DMS53 treated with DMSO at 0.1 percent for 48 hours (cell line): ENCODE measurements around the gene PTPN21.
A peak's percentile ranks its signal among the peaks of the same experiment; 100 is the strongest.

Experiments
- DNase-seq: peaks from one replicate; lab custom pipeline; 2025; ENCODE audit not compliant: unreplicated experiment; lab: John Stamatoyannopoulos, UW

PTPN21 gene

DNA sequence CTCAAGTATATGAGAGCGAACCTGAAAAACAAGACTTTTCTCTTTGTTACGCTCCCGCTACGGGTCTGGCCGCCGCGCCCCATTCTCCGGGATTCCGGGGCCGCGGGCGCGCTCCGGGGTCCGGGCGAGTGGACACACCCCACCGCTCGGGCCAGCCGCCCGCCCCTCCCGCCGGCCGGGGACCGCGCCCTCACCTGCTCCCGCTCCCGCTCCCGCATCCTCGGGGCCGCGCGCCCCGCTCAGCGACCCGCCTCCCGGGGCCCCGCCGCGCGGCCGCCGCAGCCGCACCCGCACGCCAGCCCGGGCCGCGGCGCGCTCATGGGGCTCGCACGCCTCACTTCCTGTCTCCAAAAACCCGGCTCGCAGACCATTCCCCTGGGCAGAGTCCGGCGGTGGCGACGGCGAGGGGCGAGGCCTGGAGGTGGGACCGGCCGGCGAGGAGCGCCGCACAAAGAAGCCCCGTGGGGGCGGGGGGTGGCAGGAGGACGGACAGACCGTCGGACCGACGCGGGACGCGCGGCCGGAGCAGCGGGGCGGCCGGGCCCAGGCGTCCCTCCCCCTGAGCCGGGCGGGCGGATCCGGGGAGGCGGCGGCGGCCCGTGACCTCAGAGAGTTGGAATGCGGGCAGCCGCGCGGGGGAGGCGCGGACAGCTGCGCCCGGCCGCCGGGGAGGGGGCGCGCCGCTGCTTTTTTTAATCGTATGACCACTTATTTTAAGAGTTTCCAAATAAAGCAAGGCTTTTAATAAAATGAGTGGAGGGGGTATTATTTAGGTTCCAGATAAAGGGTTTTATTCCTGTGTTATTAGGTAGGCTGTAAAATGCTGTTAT, at the start of gene PTPN21:
PTPN21 (minus strand) TSS at position 551 of the 830 bp plus-strand sequence. CDS start 4,590 bp downstream, outside the sequence.
- peak; percentile 18 for DNase-seq

DNA sequence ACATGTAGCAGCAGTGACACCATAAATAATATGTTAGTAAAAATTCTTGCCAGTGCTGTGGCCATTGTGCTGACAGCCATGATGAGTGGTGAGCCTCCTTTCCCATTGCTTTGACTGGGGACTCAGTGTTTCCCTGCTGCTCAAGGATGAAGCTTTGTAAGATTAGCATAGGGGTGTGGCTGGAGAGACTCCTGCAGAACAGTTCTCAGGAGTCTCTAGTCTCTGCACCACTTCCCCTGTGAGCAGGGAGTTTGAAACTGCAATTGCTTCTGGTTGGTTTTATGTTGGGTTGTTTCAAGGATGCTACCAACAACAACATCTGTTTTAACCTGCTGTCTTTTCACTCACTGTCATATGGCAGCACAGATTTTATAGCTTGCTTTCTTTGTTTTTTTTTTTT, 49.4 kb upstream of the PTPN21 start:
- DNase-seq = no peak

DNA sequence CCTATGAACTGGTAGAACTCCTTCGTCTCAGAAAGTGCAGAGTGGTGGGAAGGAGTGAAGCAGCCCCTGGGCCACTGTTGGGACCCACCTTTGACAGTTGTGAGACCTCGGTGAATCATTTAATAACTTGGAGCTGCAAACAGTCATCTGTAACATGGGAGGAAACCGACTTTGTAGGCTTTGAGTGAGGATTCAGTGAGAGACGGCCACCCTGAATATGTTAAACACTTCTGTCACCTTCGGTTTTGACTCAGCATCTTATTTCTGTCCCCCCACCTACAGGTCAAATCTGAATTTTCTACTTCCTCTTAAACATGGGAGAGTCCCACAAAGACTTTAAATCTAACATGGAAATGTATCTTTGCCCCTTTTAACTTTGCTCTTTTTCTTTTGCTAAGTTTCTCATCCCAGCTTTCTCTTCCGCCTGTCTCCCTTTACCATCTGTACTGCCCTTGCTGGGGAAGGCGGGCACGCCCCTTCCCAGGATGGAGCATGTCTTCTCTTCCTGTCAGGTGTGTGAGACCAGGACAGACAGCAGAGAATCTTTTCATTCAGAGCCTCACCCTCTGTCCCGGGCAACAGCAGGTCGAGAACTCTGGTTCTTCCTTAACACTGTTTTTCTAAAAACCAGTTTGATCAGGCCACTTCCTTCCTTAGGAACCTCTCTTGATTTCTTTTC, 45.1 kb upstream of the PTPN21 start:
- DNase-seq = no peak

DNA sequence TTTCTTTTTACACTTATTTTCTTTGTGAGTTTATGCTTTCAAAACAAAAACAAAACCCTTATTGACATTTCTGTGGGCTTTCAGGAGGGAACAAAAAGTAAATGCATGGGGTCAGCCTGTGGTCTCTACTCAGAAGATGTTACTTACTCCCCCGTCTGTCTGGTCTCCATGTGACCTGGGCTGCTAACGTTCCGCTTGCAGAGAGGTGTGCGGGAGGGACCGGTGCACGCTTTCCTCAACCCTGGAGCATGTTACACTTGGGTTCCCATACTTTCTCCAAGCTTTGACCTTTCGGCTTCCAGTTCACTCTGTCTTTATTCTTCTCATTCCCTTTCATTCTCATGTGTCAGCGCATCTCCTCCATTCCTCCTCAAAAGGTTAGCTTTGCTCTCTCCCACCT, 44.5 kb upstream of the PTPN21 start:
- DNase-seq = no peak

DNA sequence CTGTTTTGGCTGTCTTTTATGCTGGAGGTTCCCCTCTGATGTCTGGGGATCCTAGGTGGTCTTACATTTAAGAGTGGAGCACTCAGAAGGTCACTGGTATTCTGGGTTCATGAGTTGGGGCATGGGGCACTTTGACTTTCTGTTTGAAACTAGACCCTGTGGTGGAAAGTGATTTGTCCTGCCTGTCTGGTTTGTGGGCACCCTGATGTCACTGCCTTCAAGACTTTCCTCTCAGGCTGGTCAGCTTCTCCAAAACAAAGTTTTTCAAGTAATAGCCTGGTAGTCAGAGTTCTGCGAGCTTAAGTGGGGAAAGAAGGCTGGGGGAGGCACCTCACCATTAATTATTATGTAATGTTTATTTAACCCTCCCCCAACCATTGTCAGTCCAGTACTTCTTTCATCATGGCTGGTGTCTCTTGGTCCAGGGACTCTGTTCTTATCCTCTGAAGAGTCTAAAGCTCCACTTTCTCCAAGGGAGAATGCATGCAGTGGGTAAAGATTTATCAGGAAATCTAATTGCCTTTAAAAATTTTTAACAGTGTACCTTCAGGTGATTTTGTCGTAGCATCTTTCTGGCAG, 43.4 kb upstream of the PTPN21 start:
- no peak for DNase-seq

DNA sequence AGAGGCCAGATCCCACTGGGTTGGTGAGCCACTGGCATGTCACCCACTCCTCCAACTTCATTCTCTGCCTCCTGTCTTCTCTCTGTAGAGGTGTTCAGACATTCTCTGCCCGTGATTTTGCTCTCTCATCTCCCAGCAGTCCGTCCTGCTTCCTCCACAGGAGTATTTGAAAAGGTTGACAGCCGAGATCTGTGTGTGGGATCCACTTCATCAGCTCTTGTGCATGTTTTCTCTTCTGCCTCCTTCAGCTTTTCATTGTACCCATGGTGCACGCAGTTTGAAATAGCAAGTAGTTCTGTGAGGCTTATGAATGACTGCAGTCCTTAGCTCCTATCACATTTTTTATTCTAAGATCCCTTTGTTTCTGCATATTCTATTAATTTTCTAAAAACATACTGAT, 42.8 kb upstream of the PTPN21 start:
- DNase-seq = no peak

DNA sequence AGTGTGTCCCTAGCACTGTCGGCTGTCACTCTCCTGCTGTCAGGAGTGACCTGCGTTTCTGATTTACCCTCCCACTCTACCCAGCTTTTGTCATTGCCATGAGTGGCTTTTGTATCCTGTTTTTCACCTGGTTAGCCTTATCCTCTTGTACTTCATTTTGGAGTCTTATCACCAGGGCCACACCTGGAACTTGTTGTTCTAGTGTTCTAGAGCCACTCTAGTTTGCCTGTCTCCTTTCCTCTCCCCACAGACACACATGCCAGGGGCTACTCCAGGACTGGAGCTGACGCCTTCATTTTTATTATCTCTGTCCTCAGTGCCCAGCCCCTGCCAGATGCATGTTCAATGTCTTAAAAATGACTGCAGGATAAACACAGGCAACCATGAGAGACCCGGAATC, 42.2 kb upstream of the PTPN21 start:
- DNase-seq = no peak

DNA sequence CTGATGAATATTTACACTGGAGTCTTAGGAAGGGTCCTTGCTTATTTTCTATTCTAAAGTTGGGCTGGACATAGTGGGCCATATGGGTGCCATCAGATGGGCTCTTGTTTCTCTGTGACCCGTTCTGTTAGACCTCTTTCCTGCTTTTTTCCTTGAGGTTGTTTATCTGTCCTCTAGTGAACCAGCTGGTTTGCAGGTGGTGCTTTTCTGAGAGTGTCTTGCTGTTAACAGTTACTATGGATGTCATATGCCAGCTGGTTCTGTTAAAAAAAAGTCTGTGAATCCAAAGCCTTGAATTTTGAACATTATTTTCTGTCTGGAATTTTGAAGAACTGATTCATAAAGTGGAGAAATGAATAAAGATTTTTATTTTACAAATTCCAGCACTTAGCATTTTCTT, 37.2 kb upstream of the PTPN21 start:
- no peak for DNase-seq

DNA sequence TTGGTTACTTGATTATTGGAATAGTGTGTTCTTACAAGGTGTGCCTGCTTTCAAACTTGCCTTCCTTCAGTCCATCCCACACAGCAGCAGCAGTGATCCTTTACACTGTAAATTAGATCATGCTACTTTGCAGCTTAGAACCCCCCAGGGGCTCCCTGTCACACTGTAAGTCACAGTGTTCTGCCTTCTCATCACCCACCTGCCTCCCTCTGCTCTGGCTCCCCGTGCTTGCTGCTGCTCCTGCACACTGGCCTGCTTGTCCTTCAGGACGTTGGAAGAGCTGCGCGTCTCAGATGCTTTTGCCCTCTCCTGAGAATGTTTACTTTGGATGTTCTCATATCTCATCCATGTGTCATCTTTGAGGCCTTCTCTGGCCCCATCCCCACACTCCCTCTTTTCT, 35.4 kb upstream of the PTPN21 start:
- DNase-seq = no peak

DNA sequence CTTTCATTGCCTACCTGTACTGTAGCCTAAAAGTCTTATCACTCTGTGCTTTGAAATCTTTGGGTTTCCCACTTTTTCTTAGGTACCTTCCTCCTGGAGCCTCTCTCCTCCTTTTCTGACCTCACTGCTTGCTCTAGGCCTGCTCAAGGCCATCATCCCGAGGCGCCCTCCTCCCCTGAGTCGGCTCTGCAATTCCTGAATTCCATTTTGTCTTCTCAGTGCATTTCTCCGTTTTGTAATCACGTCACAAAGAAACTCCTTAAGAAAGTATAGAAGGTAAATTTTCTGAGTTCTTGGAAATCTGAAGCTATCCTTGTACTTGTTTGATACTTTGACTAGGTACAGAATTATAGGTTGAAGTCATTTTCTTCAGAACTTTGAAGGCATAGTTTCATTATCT, 33.3 kb upstream of the PTPN21 start:
- no peak for DNase-seq

DNA sequence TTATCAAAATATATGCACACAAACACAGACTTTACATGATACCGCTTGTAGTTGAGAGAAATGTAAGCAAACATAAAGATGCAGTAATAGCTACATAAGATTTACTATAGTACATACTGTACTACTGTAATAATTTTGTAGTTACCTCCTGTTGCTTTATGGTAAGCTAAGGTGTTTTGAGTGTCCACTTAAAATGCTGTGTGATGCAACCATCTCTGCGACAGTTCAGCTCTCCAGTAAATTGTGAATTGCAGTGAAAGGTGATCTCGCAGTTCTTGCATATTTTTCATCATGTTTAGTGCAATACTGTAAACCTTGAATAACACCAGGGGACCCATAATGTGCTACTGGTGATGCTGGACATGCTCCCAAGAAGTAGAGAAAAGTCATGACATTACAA, 29.6 kb upstream of the PTPN21 start:
- no peak for DNase-seq

DNA sequence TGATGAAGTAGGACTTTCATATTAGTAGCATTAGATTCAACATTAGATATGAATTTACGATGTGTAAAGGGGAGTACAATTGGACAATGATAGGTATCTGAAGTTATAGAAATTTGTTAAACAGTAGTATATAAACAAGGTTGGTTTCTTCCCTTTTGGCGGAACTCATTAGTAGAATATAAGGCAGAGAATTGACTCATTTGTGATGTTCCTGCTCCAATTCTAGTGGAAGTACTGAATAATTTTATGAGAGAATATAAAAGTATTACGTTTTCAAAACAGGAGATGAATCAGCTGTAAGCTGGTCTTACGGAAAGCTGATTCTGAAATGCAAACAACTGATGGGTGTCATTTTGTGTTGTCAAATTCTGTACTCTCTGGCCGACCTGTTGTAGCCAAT, 21.4 kb upstream of the PTPN21 start:
- DNase-seq = no peak

DNA sequence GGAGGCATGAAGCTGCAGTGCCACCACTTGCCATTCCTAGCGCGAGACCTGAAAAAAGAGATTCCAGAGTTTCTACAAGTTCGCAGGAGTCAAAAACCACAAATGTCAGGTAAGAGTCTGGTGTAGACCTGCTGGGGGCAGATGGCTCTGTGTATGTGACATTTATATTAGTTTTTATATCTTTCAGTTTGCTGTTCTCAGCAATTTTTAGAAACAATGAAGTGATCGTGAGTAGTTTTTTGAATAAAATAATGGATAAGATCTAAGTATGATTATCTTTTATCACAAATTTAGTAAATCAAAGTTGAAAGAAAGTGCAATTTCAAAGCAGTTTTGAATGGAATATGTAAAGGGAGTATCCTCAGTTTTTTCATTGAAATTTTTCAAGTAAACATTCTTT, 17.3 kb upstream of the PTPN21 start:
- DNase-seq = no peak

DNA sequence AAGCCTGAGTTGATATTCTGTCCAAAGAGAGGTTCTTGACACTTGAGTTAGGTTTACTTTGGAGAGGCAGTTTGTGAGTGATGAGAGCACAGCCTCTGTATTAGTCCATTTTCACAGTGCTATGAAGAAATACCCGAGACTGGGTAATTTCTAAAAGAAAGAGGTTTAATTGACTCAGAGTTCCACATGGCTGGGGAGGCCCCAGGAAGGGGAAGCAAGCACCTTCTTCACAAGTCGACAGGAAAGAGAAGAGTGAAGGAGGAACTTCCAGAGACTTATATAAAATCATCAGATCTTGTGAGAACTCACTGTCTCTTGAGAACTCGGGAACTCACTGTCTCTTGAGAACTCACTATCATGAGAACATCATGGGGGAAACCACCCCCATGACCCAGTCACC, 13.4 kb upstream of the PTPN21 start:
- no peak for DNase-seq

DNA sequence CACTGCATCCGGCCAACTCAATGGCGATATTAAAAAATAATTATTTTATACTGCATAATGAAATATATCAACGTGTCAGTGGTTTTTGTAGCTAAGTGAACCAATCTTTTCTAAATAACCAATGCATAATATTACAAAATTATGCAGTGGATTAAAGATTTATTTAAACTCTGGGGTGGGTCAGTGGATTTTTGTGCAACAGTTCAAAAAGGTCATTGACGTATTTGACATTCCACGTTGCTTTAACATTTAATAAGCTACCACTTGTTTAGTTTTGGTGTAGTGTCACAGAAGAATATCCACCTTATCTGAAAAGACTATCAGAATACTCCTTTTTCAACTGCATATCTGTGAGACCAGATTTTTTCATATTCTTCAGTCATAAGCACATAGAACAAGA, 10.6 kb upstream of the PTPN21 start:
- DNase-seq = no peak

DNA sequence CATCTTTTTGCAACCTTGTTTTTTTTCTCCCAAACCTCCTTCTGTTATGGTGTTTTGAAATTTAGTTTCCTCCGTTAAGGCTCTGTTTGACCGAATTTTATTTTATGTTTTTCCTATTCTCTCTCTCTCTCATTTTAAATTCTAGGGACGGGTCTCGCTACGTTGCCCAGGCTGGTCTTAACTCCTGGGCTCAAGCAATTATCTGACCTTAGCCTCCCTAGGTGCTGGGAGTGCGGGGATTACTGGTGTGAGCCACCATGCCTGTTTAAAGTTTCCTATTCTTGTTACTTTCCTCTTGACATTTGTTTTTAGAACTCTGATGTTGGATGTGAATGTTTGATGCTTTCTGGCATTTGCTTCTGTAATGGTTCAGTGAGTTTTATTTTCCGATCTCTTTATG, 9.0 kb upstream of the PTPN21 start:
- no peak for DNase-seq

DNA sequence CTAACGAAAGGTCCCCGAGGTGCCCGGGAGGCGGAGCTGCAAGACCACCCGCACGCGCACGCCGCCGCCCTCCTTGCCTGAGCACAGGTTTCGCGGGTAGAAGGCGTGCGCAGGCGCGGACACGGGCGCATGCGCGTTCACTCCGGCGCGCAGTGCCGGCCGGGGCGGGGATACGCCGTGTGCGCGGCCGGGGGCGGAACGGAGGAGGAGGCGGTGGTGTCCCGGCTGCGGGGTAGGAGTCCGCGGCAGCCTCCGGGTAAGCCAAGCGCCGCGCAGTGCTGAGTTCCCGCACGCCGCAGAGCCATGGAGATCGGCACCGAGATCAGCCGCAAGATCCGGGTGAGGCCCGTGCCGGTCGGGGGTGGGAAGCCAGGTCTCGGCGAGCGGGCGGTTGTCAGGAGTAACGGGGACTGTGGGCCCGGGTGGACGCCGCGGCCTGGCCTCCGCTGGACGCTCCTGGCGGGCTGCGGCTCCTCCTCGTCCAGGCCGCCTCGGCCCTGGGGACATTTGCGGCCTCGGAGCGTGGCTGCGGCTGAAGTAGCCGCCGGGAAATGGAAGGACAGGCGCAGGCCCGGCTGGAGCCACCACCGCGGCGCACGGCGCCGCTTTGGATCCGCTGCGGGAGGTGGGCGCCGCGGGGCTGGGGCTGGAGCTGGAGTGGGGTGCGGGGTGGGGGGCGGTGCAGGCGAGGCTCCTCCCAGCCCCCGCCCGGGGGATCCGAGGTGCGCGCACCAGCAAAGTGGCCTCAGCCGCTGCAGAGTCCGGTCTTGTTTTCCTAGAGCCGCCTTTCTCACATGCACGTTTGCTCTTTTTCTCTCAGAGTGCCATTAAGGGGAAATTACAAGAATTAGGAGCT, 8.3 kb upstream of the PTPN21 start, which contains the start of gene ZC3H14:
ZC3H14 (plus strand) TSS at position 207 of the 856 bp plus-strand sequence; CDS start at position 304, 97 bp downstream.
- DNase-seq = peak; percentile 58

DNA sequence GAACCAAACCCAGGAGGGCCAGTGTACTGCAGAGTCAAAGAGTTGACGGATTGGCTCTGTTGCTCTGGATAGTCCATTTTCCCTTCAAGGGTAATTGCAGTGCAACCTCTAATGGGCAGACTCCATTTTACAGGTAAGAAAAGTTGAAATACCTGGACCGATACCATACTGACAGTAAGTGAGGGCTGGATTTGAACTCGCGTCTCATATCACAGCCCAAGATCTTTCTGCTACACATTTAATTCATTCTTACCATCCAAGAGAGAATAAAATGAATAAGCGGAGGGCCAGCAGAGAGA, 7.7 kb upstream of the PTPN21 start:
- no peak for DNase-seq

DNA sequence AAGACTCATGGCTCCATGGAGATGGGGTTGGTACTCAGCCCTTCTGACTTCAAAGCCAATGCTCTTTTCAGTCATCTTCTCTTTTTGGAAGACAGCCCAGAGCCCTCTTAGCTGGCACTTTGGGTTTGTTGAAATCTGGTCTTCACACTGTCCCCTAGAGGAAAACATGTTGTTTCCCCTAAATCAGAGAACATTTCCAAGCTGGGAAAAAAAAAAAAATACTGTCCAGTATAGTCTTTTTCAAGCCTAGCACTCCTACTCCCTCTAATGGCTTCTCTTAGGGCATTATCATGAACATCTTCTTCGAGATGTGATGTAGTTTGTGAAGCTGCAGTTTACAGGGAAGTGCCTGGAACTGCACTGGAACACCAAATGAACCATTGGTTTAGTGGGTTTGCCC, 5.0 kb upstream of the PTPN21 start:
- peak; percentile 39 for DNase-seq

DNA sequence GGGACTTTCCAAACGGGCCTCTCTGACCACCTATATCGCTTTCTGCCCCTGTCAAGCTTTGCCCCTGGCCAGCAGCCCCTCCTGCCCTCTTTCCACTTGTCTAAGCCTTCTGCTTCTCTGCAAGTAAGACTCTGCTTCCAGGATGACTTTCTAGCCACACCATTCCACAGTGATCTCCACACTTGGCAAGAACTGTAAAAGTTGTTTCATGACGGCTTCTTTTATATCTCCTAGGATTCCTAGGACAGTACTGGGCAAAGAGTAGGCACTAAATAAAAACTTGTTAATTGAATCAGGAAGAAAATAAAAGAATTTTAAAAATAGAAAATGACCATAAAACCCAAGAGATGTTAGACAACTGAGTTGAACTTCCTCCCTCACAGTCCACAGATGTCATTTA, 1.8 kb upstream of the PTPN21 start:
- DNase-seq = no peak

DNA sequence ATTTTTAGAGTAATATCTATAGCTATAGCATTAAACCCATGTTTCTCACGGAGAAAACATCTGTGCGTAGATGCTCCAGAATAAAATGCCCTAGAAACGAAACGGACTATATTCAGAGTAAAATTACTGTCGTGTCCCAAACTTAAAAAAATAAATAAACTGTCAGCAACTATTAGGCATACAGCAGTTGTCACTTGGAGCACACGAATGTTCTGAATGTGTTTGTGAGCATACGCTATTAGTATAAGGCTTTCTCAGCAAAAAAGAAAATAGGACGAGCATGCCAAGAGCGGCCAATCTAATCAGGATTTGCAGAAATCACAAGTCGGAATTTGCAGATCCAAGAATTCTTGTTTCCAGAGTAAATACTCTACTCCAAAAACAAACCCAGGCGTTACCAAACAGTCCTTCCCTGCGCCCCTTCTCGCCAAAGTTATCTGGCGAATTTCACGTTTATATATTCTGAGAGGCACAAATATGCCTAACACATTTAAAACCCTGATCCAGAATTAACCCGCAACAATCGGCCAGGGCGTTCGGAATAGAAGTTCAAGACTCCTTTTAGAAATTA, 836 bp downstream of the PTPN21 start:
- DNase-seq = no peak
